Stimulated activated CD4-positive, alpha-beta T cell treated with anti-CD3 and anti-CD28 coated beads, Interleukin-4, amount 100 ng/mL, for 24 hours (primary cell): ENCODE results near the gene NALF2.

ENCODE experiments used
- DNase-seq: peaks from one replicate; pipeline ENCODE4 v3.0.0-alpha.2; 2020

Gene NALF2

GRCh38 chrX:69503782-69504625, at the start of gene NALF2:
TSS of gene NALF2 (plus strand) at chrX:69504326. CDS start at chrX:69505283, 957 bp downstream.
- DNase-seq: peak; percentile 36

GRCh38 chrX:69457756-69458155, 46.4 kb upstream of the NALF2 start:
- DNase-seq: no peak

GRCh38 chrX:69466546-69466945, 37.6 kb upstream of the NALF2 start:
- no peak for DNase-seq

GRCh38 chrX:69469975-69470374, 34.2 kb upstream of the NALF2 start:
- no peak for DNase-seq

GRCh38 chrX:69489625-69490024, 14.5 kb upstream of the NALF2 start:
- no peak for DNase-seq

GRCh38 chrX:69493193-69493592, 10.9 kb upstream of the NALF2 start:
- peak; percentile 40 for DNase-seq

- no peak for DNase-seq
Observed at GRCh38 chrX:69493766-69494165, 10.4 kb upstream of the NALF2 start.

- DNase-seq: no peak
Observed at GRCh38 chrX:69496183-69496582, 7.9 kb upstream of the NALF2 start.

- no peak for DNase-seq
Observed at GRCh38 chrX:69501429-69501828, 2.7 kb upstream of the NALF2 start.

- no peak for DNase-seq
Observed at GRCh38 chrX:69503228-69503781, 821 bp upstream of the NALF2 start.

- DNase-seq: no peak
Observed at GRCh38 chrX:69504626-69505612, 793 bp downstream of the NALF2 start.

GRCh38 chrX:69505772-69506616, 1.9 kb downstream of the NALF2 start:
- DNase-seq: no peak

- no peak for DNase-seq
Observed at GRCh38 chrX:69506617-69507499, 2.7 kb downstream of the NALF2 start.

- DNase-seq: no peak
Observed at GRCh38 chrX:69507500-69507789, 3.3 kb downstream of the NALF2 start.

- DNase-seq: no peak
Observed at GRCh38 chrX:69508610-69509009, 4.5 kb downstream of the NALF2 start.

- DNase-seq: no peak
Observed at GRCh38 chrX:69510137-69510715, 6.1 kb downstream of the NALF2 start.

GRCh38 chrX:69510914-69511513, 6.9 kb downstream of the NALF2 start:
- DNase-seq: no peak

- no peak for DNase-seq
Observed at GRCh38 chrX:69522052-69522451, 17.9 kb downstream of the NALF2 start.

GRCh38 chrX:69523314-69523713, 19.2 kb downstream of the NALF2 start:
- no peak for DNase-seq

GRCh38 chrX:69524781-69525363, 20.7 kb downstream of the NALF2 start:
- DNase-seq: no peak
